ENCODE data around the gene CROCC2.
A peak's percentile ranks its signal among the peaks of the same experiment; 100 is the strongest.

Gene CROCC2

GRCh38 chr2:241034490-241035141 lies 128.5 kb downstream of the CROCC2 start:
- no peak for DNase-seq (ENCODE audit: low spot score)
- no peak for FAIRE-seq

- no peak for DNase-seq (ENCODE audit: low spot score)
- FAIRE-seq, result no peak
Measured at GRCh38 chr2:241035142-241035817, 129.1 kb downstream of the CROCC2 start.

- FAIRE-seq (no peak), DNase-seq (ENCODE audit: low spot score) (no peak)
Measured at GRCh38 chr2:241035818-241036396, 129.8 kb downstream of the CROCC2 start.

- FAIRE-seq (no peak), DNase-seq (ENCODE audit: low spot score) (peak; percentile 44)
Measured at GRCh38 chr2:241036397-241036963, 130.3 kb downstream of the CROCC2 start.

- DNase-seq (ENCODE audit: low spot score) (no peak), FAIRE-seq (no peak)
Measured at GRCh38 chr2:241036964-241037421, 130.9 kb downstream of the CROCC2 start.

GRCh38 chr2:241037498-241037897 lies 131.4 kb downstream of the CROCC2 start:
- FAIRE-seq (no peak), DNase-seq (ENCODE audit: low spot score) (no peak)

- no peak for DNase-seq (ENCODE audit: low spot score)
- FAIRE-seq, result no peak
Measured at GRCh38 chr2:241038374-241039180, 132.4 kb downstream of the CROCC2 start.

- FAIRE-seq, result no peak
Measured at GRCh38 chr2:241039416-241039815, 133.3 kb downstream of the CROCC2 start.

GRCh38 chr2:241040081-241040803 lies 134.1 kb downstream of the CROCC2 start:
- FAIRE-seq (no peak), DNase-seq (ENCODE audit: low spot score) (no peak)

More at GRCh38 chr2:241039416-241039815, 133.3 kb downstream of the CROCC2 start:
- DNase-seq (ENCODE audit: low spot score), result no peak

- FAIRE-seq (no peak), DNase-seq (ENCODE audit: low spot score) (no peak)
Measured at GRCh38 chr2:241041589-241042158, 135.5 kb downstream of the CROCC2 start.
